Endothelial cell of umbilical vein (primary cell): ENCODE measurements around the gene CSGALNACT2. TPM values are rescaled to one million over a fixed set of nuclear protein-coding genes. Genes with fewer than 3 reads are reported as not detected.
"Not testable (repeated sequence)": the region's sequence is repeated elsewhere in the genome, so short reads cannot be mapped to it uniquely, and the experiment has no call there.

Experiments used
- BruUV-seq: library from RNA; stranded (reverse); fragments of 400-500 nt; replicated peaks from 2 replicates; lab custom pipeline; 2021; lab: Mats Ljungman, UMichigan
- CTCF ChIA-PET: fragments of 300-600, 350-600 bp; sonication (Branson Sonifier 250); formaldehyde crosslinking; loops from one replicate; lab custom pipeline; 2021; ENCODE audit warnings: antibody characterized with exemption, inconsistent platforms; lab: Charles Lee
- POLR2A ChIA-PET: fragments of 300-600, 350-600 bp; sonication (Branson Sonifier 250); formaldehyde crosslinking; loops from one replicate; lab custom pipeline; 2021; ENCODE audit warnings: antibody characterized with exemption, inconsistent platforms; lab: Charles Lee
- DNase-seq: peaks from one replicate; pipeline ENCODE4 v3.0.0-alpha.2; 2011; ENCODE audit warnings: low read depth, low spot score
- FAIRE-seq: peaks from 2 replicates; lab custom pipeline; 2011; peaks lifted over from hg19 to GRCh38; lab: Jason Lieb, UNC
- H2AFZ ChIP-seq: 2 replicates; pipeline ENCODE4 v1.6.0; 2012; ENCODE audit warnings: low read depth, low read length, control low read depth, inconsistent platforms
- H3K27ac ChIP-seq: 2 replicates; pipeline ENCODE4 v1.5.1; 2011; ENCODE audit warnings: low read depth, mild to moderate bottlenecking, control low read depth, low read length, moderate library complexity; ENCODE audit not compliant: insufficient read depth
- H3K27me3 ChIP-seq, 2 experiments: 2 replicates each; pipeline versions ENCODE4 v1.6.0 to v1.6.1; 2011; ENCODE audit warnings: low read length in 2 of 2, mixed read lengths in 1 of 2; ENCODE audit not compliant: control insufficient read depth in 2 of 2, insufficient read depth in 2 of 2
- H3K36me3 ChIP-seq, 2 experiments: 2 replicates in 1 of 2; 3 replicates in 1 of 2; pipeline ENCODE4 v1.5.1; 2011; ENCODE audit warnings: low read length in 2 of 2, mild to moderate bottlenecking in 1 of 2, moderate library complexity in 1 of 2; ENCODE audit not compliant: control insufficient read depth in 2 of 2, insufficient read depth in 2 of 2; ENCODE audit errors: extremely low read depth in 1 of 2
- H3K4me1 ChIP-seq: 3 replicates; pipeline ENCODE4 v1.5.1; 2011; ENCODE audit warnings: mild to moderate bottlenecking, low read length; ENCODE audit not compliant: control insufficient read depth, insufficient read depth; ENCODE audit errors: extremely low read depth
- H3K4me2 ChIP-seq: 2 replicates; pipeline ENCODE4 v1.6.1; 2011; ENCODE audit warnings: low read length, control low read depth, mixed read lengths; ENCODE audit not compliant: insufficient read depth
- H3K4me3 ChIP-seq, 3 experiments: fragments of 200-600 bp in 1 of 3; sonication (generic), shearing (Covaris generic) in 1 of 3; replicated peaks in 1 of 3; 2 replicates each; pipeline ENCODE4 v1.5.1; 2011 to 2016; ENCODE audit warnings: control low read depth in 3 of 3, low read length in 3 of 3, mild to moderate bottlenecking in 2 of 3, inconsistent platforms in 1 of 3, low read depth in 1 of 3, moderate library complexity in 1 of 3; ENCODE audit not compliant: insufficient read depth in 1 of 3
- H3K79me2 ChIP-seq: 2 replicates; pipeline ENCODE4 v1.6.0; 2012; ENCODE audit warnings: low read length, inconsistent platforms; ENCODE audit not compliant: control insufficient read depth, insufficient read depth
- H3K9ac ChIP-seq: replicated peaks from 2 replicates; pipeline ENCODE3; 2011; ENCODE audit warnings: low read length, control low read depth; ENCODE audit not compliant: insufficient read depth; ENCODE audit errors: extremely low read depth
- H3K9me1 ChIP-seq: replicated peaks from 3 replicates; pipeline ENCODE4 v1.6.0; 2011; ENCODE audit warnings: mild to moderate bottlenecking, low read length; ENCODE audit not compliant: control insufficient read depth, insufficient read depth; ENCODE audit errors: extremely low read depth
- H3K9me3 ChIP-seq: replicated peaks from 2 replicates; pipeline ENCODE4 v1.5.1; 2012; ENCODE audit warnings: low read length, inconsistent platforms; ENCODE audit not compliant: control insufficient read depth, insufficient read depth
- H4K20me1 ChIP-seq: replicated peaks from 2 replicates; pipeline ENCODE3; 2011; ENCODE audit warnings: mild to moderate bottlenecking, low read length; ENCODE audit not compliant: control insufficient read depth, insufficient read depth; ENCODE audit errors: extremely low read depth
- EZH2 ChIP-seq: IDR thresholded peaks from 2 replicates; pipeline ENCODE4 v1.6.1; 2012; ENCODE audit warnings: borderline replicate concordance, low read depth, mild to moderate bottlenecking, moderate library complexity, low read length, inconsistent platforms; ENCODE audit not compliant: severe bottlenecking
- FOS ChIP-seq: IDR thresholded peaks from 2 replicates; pipeline ENCODE4 v1.6.1; 2011; ENCODE audit warnings: mild to moderate bottlenecking, low read length, moderate library complexity, borderline replicate concordance; ENCODE audit not compliant: insufficient read depth
- GATA2 ChIP-seq: IDR thresholded peaks from 2 replicates; pipeline ENCODE4 v1.7.0; 2011; ENCODE audit warnings: low read depth, mild to moderate bottlenecking, moderate library complexity, mixed read lengths, low read length; ENCODE audit not compliant: insufficient read length, insufficient read depth
- JUN ChIP-seq: IDR thresholded peaks from 2 replicates; pipeline ENCODE4 v1.6.1; 2011; ENCODE audit warnings: borderline replicate concordance, low read depth; ENCODE audit not compliant: insufficient read length, insufficient read depth
- MYC ChIP-seq: IDR thresholded peaks from one replicate; pipeline ENCODE4 v1.6.1; 2011; ENCODE audit warnings: mild to moderate bottlenecking, low read depth, low read length
- POLR2A ChIP-seq: IDR thresholded peaks from 2 replicates; pipeline ENCODE4 v1.6.1; 2012; ENCODE audit warnings: low read depth, mild to moderate bottlenecking, control low read depth, low read length
- POLR2AphosphoS5 ChIP-seq: IDR thresholded peaks from 2 replicates; pipeline ENCODE4 v1.6.1; 2012; ENCODE audit warnings: low read depth, mild to moderate bottlenecking, control low read depth, low read length, moderate library complexity; ENCODE audit not compliant: insufficient read depth
- dilution Hi-C: fragments of 300-500 bp; cut with MboI; formaldehyde crosslinking; loops from one replicate; pipeline ENCODE4 v1.15.0; 2019; ENCODE audit warnings: low sequenced_read_pairs; ENCODE audit not compliant: extremely low pct_ligation_motif_present
- intact Hi-C: fragments of 100-400 bp; cut with micrococcal nuclease; formaldehyde crosslinking; loops from one replicate; pipeline ENCODE4 v1.10.0; 2022
- polyA plus RNA-seq, 4 experiments: library from polyadenylated mRNA; depleted of rRNA in 3 of 4; stranded (reverse) in 3 of 4; unstranded in 1 of 4; fragments of >200 nt; gene quantifications; 2 replicates each; pipeline versions ENCODE4 v1.2.1 to v1.2.3, GENCODE V29; 2011 to 2012; ENCODE audit warnings: missing spikeins in 1 of 4
- total RNA-seq: library from RNA; stranded (reverse); gene quantifications from 2 replicates; pipeline ENCODE4 v1.2.3, GENCODE V29; 2021
- TF ChIP-seq, protein P1 (sequence below), 2 donors: IDR thresholded peaks; 1 replicate in 1 of 2; 2 replicates in 1 of 2; pipeline ENCODE4 v1.5.1; 2011; ENCODE audit warnings: low read length in 2 of 2, mild to moderate bottlenecking in 2 of 2, moderate library complexity in 2 of 2, control low read depth in 1 of 2, inconsistent platforms in 1 of 2, low read depth in 1 of 2; ENCODE audit not compliant: insufficient read depth in 1 of 2; ENCODE audit errors: extremely low read depth in 1 of 2
- TF ChIP-seq, protein P2 (sequence below): IDR thresholded peaks from 2 replicates; pipeline ENCODE4 v1.6.1; 2011; ENCODE audit not compliant: insufficient read depth, insufficient read length

Gene CSGALNACT2
- total and polyA plus RNA-seq, 2 donors (not counting 3 experiments of a cell fraction or from before 2014, with no cell fraction given): 9.7 to 17.7 TPM

DNA sequence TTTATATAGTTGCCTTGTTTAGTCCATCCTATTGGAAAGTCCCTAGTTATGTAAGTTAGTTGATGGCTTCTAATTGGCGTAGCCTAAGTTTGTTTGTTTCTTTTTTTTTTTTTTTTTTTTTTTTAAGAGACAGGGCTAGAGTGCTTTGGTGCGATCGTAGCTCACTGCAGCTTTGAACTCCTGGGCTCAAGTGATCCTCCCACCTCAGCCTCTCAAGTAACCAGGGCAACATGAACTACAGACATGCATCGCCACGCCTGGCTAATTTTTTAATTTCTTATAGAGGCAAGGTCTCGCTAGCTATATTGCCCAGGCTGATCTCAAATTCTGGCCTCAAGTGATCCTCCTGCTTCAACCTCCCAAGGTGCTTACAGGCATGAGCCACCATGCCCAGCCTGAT, 7.1 kb downstream of the CSGALNACT2 start:
- no peaks in the 10 kb centered on the region for H3K9me1 ChIP-seq
- peaks cover 13% of the 10 kb centered on the region for H4K20me1 ChIP-seq
- ChIA-PET CTCF (no interaction called here), POLR2A (no interaction called here)
- no peak overlapping the region for H3K4me2 ChIP-seq
- dilution Hi-C loops (no loop called here), intact Hi-C loops (no loop called here)
- no peak overlapping the region for H3K4me3 ChIP-seq
- no peak overlapping the region for H3K9ac ChIP-seq
- no peak for TF ChIP-seq EZH2
- TF ChIP-seq MYC: no peak
- no peak for TF ChIP-seq POLR2A
- TF ChIP-seq, protein P1, sequence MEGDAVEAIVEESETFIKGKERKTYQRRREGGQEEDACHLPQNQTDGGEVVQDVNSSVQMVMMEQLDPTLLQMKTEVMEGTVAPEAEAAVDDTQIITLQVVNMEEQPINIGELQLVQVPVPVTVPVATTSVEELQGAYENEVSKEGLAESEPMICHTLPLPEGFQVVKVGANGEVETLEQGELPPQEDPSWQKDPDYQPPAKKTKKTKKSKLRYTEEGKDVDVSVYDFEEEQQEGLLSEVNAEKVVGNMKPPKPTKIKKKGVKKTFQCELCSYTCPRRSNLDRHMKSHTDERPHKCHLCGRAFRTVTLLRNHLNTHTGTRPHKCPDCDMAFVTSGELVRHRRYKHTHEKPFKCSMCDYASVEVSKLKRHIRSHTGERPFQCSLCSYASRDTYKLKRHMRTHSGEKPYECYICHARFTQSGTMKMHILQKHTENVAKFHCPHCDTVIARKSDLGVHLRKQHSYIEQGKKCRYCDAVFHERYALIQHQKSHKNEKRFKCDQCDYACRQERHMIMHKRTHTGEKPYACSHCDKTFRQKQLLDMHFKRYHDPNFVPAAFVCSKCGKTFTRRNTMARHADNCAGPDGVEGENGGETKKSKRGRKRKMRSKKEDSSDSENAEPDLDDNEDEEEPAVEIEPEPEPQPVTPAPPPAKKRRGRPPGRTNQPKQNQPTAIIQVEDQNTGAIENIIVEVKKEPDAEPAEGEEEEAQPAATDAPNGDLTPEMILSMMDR (IDR thresholded peaks at IDR 0.05; ENCODE audit: extremely low read depth in 1 of 2, insufficient read depth in 1 of 2, low read depth in 1 of 2, low read length in 2 of 2): no peak
- TF ChIP-seq POLR2AphosphoS5: no peak
- TF ChIP-seq, protein P2, sequence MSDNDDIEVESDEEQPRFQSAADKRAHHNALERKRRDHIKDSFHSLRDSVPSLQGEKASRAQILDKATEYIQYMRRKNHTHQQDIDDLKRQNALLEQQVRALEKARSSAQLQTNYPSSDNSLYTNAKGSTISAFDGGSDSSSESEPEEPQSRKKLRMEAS: no peak
- TF ChIP-seq JUN: no peak
- TF ChIP-seq GATA2: no peak
- TF ChIP-seq FOS: no peak
- peaks cover 8% of the 10 kb centered on the region for H3K4me1 ChIP-seq
- no peak overlapping the region for H2AFZ ChIP-seq
- FAIRE-seq (no peak), DNase-seq (no peak)
- no peaks in the 10 kb centered on the region for H3K27me3 ChIP-seq
- H3K36me3 ChIP-seq: peaks cover 0 to 3% of the 10 kb centered on the region in 2 experiments
- no TSS peak for BruUV-seq
- H3K9me3 ChIP-seq: no peaks in the 10 kb centered on the region
- peaks cover 93% of the 10 kb centered on the region for H3K79me2 ChIP-seq
- H3K27ac ChIP-seq: no peak overlapping the region

DNA sequence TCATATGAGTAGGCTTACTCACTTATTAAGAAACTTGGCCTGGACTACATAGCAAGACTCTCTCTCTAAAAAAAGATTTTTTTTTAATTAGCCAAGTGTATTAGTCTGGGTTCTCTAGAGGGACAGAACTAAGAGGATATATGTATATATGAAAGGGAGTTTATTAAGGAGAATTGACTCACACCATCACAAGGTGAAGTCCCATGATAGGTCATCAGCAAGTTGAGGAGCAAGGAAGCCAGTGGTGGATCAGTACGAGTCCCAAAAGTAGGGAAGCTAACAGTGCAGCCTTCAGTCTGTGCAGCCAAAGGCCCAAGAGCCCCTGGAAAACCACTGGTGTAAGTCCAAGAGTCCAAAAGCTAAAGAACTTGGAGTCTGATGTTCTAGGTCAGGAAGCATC, 7.7 kb downstream of the CSGALNACT2 start:
- DNase-seq, H3K27me3 ChIP-seq, intact Hi-C loops, CTCF ChIA-PET, H3K9me3 ChIP-seq, FAIRE-seq, H3K9me1 ChIP-seq, POLR2A ChIA-PET, H3K9ac ChIP-seq, H3K4me3 ChIP-seq, H3K36me3 ChIP-seq, H3K4me1 ChIP-seq, H3K4me2 ChIP-seq, dilution Hi-C loops, BruUV-seq, H3K27ac ChIP-seq, H2AFZ ChIP-seq: not testable (repeated sequence)
- H4K20me1 ChIP-seq: peaks cover 14% of the 10 kb centered on the region
- H3K79me2 ChIP-seq: peaks cover 95% of the 10 kb centered on the region
